NCI-H187 (cell line): ENCODE results near the gene CCNJL.
A peak's percentile ranks its signal among the peaks of the same experiment; 100 is the strongest.
"Not testable (repeated sequence)": the region's sequence is repeated elsewhere in the genome, so short reads cannot be mapped to it uniquely, and the experiment has no call there.

Experiments used
- DNase-seq, 2 experiments: peaks; one replicate each; lab custom pipeline; 2025; lab: John Stamatoyannopoulos, UW

CCNJL gene, protein sequence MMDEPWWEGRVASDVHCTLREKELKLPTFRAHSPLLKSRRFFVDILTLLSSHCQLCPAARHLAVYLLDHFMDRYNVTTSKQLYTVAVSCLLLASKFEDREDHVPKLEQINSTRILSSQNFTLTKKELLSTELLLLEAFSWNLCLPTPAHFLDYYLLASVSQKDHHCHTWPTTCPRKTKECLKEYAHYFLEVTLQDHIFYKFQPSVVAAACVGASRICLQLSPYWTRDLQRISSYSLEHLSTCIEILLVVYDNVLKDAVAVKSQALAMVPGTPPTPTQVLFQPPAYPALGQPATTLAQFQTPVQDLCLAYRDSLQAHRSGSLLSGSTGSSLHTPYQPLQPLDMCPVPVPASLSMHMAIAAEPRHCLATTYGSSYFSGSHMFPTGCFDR

DNA sequence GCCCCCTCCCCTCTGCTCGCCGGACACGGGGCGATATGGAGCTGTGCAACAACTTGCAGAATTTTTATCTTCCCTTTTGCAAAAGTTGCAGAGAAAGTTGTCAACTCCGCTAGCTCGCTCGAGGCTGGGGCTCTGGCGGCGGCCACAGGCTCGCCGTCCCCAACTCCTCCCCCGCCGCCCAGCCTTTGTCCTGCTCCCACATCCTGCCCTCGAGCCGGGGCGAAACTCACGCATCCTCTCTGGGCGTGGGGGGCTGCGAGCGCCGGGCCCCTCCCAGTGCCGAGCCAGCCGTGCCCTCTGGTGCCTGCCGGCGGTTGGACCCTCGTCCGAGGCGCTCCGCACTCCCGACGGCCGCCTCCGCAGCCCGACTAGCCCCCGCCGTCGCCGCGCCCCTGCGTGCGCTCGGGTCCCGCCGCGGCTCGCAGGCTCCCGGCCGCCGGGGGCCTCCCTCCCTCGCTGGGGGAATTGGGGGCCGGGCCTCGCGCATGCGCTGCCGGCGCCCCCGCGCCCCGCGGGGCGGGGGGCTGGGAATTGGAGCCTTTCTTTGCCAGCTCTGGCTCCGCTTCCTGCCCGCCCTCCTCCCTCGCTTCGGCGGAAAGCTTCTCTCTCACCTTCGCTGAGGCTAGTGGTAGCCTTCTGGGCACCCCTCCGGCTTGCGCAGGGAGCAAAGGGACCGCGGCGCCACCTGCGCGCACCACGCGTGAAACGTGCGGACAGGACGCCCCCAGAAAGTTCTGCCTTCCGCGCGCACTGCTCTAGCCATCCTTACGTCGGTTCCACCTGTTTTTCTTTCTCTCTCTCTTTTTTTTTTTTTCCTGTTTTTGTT is at the start of gene CCNJL:
CCNJL (minus strand) TSS at position 431 of the 826 bp plus-strand sequence. CDS start 641 bp downstream, outside the sequence.
- DNase-seq = peak in 1 of 2 experiments; percentile 10

DNA sequence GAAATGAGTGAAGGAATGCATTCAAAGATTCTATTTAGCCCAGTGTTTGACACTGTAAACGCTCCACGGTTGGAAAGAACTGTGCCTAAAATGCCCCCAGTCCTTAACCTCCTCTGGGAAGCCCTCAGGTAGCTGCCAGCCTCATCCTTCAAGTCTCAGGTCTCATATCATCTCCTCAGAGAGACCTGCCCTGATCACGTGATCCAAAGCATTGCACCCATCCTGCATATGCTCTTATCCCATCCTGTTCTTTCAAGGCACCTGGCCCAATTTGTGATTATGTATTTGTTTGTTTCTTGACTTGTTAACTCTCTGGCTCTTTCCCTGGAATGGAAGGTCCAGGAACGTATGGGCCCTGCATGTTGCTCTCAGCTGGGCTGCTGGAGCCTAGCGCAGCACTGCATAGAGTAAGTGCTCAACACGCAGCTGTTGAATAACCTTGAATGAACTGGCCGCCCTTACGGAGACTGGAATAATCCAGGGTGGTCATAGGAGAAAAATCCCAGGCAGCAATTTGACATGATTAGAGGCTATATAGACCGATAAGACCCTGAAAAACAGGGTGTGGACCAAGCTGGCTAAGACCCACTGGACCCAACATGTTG is 49.4 kb upstream of the CCNJL start:
- DNase-seq = no peak

DNA sequence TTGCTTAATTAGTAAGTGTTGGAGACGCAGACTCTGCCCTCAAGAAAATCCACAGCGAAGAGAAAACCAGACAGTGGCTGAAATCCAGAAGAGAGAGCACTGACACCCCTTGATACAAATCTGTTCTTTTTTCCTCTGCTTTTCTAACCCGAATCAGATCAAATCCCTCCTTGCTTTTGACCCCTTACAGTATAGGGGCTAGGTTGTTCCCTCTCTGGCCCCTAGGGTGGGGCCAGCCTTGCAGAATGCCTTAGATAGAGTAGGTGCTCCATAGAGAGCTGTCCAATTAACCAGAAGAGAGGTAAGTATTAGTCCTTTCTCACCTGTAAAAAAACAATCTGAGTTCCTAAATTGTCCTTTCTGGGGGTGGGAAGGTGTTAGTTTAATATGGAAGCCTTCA is 47.9 kb upstream of the CCNJL start:
- DNase-seq = no peak

DNA sequence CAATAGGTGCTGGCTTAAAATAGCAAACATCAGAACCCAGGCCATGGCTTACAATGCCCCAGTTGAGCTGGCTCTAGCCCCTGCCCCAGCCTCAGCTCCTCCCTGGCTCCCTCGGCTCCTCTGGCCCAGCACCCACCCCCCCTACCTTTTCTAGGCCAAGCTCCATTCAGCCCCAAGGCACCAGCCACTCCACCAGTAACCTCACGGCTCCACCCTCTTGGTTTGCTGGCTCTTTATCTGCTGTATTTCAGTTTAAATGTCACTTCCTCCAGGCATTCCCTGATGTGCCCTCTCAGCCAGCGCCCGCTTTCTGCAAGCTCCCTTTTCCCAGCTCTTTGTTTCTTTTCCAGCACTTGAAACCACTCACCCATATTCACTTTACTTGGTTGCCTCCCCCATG is 47.5 kb upstream of the CCNJL start:
- no peak for DNase-seq

DNA sequence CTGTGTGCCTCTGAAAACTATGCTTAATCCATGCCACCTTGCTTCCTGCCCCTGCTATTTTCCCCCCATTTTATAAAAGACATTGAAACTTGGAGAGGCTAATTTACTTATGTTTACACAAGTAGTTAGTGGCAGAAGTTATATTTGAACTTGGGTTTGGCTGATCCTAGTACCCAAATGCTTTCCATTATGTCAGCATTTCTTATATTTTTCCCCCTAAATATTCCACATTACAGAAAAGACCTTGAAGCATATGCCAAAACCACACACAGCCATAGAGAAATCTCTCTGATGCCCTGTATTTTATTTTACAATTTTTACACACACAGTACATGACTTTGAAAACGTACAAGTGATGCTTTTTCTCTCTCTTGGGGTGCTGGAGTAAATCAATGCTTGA is 46.9 kb upstream of the CCNJL start:
- DNase-seq = no peak

DNA sequence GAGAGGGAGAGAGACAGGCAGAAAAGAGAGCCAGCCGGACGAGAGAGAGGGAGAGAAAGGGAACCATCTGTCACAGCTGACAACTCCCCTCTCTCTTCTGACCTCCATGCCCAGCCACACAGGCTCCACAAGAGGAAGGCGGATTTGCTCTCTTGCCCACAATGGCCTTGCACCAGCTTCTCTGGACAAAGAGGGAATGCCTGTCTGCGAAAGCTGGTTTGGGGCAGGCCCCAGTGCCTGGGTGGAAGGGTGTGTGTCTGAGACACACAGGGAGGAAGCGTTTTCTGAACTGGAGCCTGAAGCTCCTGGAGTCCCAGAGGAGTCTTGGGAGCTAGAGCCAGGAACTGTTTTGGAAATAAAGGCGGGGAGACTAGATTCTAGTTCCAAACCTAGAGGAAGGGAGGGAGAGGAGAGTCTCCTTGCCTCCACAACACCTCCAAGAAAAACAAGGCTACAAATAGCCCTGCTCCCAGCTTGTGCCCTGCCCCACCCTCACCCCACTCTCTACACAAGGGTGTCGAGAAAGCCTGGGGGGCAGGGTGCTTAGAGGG is 45.6 kb upstream of the CCNJL start:
- DNase-seq = no peak

DNA sequence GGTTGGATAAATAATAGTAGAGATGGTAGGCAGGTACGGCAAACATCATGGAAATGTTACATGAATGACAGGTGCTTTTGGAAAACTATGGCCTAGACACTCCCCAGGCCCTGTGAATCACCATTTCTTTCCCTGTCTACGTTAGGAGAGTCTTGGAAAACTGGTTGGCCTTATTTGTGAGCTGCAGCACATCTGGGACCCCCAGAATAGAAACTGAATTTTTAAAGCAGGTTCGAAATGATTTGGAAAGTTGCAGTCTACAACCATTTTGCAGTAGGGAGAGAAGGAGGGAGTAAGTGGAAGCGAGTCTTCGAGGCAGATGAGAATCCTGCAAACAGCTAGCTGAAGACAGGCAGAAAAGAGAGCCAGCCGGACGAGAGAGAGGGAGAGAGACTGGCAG is 45.0 kb upstream of the CCNJL start:
- no peak for DNase-seq

DNA sequence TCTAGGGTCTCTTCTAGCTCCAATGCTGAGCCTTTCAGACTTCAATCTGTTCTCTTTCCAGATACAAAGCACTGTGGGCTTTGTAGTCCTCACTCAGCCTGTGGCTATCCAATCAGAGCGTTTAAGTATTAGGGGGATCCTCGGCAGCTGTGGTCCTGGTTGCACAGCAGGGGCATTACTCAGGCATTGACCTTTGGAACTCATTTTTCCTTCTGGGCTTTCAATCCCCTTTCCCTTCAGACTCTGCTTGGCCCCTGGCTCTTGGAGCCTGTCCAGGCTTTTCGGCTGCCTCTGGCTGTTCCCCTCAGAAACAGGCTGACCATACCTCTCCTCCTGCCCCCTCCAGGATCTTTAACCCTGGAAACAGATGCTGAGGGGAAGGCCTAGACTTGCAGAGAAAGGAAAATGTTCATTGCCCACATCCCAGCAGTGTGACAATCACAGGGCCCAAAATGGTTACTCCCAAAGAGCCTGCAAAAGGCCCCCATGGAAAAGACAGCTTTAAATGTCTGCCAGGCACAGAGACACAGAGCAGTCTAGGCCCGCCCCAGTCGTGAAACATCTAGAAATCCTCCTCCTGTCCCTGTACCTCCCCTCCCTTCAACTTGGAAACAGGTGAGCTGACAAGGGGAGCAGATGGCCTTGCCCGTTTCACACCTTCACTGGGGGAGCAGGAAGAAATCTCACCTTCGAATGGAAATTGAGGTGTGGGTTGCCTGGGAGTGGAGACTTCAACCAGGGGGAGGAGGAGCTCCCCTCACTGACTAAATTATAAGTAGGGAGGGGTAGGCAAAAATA is 44.4 kb upstream of the CCNJL start:
- no peak for DNase-seq

DNA sequence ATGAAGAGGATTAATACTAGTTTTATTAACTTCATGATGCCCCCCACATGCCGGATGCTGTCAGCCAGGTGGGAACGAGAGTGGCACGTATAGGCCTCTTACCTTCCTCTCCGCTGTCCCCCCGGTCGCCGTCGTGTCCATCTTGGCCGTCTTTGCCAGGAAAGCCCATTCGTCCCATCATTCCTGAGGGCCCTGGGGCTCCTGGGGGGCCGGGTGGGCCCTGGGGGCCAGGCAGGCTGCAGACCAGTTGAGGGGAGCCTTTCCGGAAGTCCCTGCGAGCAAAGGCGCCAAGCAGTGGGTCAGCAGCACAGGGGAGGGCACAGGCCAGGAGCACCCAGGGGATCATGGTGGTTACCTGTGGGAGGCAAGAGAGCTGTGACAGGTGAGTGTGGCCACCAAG is 42.3 kb upstream of the CCNJL start:
- no peak for DNase-seq

DNA sequence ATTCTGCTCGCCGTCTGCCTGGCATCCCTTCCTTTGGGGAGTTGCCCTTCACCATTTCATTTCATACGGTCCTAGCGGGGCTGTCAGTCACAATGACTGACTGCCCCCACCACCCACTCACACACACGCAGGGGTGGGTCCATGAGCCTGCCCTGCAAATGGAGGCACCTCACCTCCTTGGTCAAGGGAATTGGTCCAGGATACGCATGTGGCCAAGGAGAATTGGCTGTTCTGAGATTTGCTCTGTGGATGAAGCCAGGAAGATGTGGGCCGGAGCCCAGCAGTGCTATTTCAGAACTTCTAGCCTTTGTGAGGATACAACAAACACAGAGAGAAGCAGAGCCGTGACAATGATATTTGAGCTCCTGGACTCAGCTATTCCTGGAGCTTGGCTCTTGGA is 41.0 kb upstream of the CCNJL start:
- no peak for DNase-seq

DNA sequence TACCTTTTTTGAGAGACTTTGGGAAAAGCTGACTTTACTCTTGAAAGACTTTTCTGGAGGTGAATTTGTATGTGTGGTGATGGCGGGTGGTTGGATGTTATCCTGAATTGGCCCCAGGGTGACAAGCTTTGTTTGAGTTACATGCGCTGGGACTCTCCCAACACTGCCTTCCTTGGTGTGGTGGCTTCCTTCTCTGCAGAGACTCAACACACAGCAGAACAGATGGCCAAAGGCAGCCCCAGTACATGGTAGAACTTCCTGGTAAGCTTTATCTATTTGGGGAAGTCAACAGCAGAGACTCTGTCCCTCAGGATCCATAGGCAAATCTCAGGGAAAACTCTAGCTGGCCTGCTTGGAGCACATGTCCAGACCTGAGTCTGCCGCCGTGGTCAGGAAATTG is 39.9 kb upstream of the CCNJL start:
- DNase-seq = no peak

DNA sequence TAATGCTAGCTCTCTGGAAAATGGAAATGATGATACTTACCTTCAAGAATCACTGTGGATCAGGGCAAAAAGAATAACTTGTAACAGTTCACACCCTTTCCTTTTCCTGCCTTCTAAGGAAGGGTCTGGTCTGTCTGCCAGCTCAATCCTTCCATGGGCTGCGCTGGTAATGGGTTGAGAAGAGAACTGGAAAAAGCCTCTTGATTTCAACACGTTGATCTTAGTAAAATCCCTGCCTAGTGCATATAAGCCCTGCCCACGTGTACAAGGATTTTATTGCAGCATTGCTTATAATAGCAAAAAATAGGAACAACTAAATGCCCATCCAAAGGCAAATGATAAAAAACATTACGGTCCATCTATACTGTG is 37.6 kb upstream of the CCNJL start:
- no peak for DNase-seq

DNA sequence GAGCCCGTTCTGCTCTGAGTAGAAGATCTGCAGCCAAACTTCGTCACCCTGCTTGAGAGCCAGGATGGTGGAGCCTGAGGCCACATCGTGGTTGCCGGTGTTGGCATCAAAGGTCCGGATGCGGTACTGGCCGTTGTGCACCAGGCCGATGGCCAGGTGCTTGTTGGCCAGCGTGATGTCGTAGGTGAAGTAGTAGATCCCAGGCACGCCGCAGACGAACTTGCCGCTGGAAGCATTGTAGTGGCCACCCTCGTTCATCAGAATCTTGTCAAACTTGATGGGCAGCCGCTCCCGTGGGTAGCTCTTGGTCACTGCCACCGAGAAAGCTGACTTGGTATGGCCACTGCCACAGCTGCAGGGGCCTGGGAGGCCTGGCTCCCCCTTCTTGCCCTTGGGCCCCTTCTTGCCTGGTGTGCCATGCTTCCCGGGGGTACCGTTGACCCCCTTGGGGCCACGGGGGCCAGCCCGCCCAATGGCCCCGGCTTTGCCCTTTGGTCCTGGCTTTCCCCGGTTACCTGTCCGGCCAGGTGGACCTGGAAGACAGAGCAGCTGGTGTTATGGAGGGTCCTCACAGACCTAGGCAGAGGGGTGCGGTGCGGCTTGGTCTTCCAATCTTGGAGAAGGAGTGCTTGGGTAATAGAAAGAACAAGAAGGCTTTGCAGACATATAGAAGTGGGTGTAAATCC is 37.0 kb upstream of the CCNJL start:
- no peak for DNase-seq

DNA sequence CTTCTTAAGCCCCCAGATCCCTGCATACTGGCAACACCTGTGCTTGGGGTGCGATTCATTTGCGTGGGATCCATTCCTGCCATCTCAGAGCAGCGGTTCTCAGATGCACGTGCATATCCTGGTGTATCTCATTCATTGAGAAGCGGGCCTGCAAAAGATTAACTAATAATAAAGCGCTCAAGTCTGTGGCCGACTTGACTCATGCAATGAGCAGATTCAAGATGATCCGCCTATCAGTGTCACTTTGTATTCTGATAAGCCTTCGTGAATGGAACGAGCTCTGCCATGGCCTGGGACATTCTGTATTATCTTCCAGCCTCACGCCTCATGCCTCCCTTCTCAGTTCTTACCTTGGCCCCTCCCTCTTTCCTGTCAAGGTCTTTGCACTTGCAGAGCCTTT is 35.7 kb upstream of the CCNJL start:
- no peak for DNase-seq

DNA sequence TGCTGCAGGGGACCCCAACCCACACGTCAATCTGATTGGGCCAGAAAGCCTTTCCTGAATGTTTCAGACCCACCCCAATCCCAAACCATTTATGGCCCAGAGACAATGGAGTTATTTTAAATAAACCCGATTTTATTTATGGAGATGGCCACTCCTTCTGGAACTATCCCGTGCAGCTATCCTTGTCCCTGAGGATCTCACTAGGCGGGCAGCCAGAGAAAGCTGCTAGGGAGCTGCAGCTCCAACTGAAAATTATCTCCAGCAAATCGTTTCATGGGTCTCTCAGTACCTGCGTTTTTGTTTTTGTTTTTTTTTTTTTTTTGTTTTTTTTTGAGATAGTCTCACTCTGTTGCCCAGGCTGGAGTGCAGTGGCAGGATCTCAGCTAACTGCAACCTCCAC is 35.1 kb upstream of the CCNJL start:
- DNase-seq = no peak

DNA sequence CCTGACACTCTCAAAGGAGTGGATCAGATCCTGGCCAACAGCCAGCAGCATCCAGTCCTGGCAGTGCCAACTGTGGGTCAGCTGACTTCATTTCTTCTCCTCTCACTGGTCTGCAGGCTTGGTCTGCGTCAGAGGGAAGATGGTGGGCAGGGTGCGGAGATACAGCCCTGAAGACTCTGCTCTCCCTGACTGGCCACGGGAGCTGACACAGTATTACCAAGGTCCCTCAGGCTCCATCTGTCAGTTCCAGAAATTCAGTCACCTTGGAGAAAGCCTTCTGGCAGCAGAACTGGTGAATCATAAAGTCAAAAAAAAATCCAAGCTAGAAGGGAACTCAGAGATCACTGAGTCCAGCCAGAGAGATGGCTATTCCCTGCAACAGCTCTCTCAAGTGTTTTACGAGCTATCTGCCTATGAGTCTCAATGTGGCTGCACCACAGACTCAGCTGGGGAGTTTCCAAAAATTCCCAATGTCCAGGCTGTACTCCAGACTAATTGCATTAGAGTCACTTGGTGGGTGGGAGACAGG is 30.1 kb upstream of the CCNJL start:
- no peak for DNase-seq

DNA sequence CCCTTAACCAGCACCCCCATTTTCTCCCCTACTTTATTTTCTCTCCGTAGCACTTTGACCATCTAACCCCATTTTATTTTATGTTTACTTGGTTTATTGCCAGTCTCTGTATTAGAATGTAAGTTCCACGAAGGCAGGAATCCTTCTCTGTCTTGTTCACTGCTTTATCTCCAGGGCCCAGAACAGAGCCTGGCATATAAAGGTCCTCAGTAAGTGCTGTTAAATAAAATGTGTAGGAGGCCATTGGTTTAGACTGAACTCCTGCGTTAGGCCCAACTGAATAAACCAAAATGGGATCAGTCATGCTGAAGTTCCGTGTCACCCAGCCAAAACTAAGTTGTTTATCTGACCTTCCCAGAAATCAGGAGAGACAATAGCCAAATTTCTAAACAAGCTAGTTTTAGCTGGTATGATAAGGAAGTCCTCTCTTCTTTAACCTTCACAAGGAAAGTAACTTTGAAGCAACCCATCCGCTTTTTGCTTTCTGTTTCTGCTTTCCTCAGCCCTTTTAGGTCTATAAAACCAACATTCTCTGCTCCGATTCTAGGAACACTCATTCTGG is 29.0 kb upstream of the CCNJL start:
- no peak for DNase-seq

DNA sequence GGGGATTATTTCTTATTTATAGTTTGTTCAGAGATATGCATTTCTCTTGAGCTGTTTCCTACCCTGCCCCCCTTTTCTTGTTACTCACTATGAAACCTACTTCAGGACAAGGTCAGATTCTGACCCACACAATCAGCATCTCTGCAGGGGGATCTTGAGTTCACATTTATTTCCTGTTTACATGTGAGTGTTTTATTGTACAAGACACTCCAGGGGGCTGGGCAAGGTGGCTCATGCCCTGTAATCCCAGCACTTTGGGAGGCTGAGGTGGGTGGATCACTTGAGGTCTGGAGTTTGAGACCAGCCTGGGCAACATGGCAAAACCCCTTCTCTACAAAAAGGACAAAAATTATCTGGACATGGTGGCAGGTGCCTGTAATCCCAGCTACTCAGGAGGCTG is 28.1 kb upstream of the CCNJL start:
- DNase-seq = not testable (repeated sequence)

DNA sequence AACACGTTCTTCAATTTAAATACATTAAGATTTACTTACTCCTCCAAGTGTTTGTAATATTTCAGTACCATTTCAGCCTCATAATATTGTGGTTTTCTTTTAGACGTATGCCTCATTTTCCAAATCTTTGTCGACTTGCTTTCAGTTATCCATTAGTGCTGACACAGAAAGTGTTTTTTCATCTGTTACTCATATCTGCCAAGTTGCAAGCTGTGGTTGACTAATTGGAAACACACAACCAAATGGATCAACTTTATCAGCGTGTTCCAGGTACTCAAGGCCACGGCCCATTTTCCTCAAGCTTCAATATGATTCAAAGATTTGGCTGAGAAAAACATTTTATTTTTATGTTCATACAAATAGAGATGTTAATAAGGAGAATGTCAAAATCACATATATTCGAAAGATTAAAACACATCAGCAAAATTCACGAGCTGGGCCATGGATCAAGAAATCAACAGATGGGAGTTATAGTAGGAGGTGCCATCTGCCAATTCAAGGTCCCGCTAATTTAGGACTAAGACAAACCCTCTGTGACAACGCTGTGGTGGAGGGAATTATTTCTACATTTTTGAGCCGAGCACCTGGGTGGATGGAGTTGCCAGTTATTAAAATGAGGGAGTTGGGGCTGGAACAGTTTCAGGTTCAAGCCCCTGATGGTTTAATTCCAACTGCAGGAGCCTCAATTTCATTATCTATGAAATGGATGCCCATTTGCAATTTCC is 27.2 kb upstream of the CCNJL start:
- DNase-seq = no peak

DNA sequence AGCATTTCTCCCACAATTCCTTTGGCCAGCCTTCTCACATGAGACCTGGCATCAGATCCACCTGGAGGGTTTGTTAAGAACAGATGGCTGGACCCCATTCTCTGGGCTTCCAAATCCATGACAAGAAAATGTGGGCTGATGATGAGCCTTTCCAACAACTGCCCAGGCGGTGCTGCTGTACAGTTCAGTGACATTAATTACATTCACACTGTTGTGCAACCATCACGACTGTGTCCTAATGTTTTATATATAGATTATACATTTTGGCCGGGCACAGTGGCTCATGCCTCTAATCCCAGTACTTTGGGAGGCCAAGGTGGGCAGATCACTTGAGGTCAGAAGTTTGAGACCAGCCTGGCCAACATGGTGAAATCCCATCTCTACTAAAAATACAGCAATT is 22.4 kb upstream of the CCNJL start:
- not testable (repeated sequence) for DNase-seq
